PC-3 (cell line): Measurements from ENCODE around the gene PLXNC1.

Experiments
- CTCF ChIP-seq: fragments of 300-600 bp; sonication (generic); conservative IDR thresholded peaks from 2 replicates; pipeline ENCODE4 v1.5.1; 2017; ENCODE audit warnings: antibody characterized with exemption, low read depth, mild to moderate bottlenecking, low read length
- EZH2 ChIP-seq: fragments of 300-600 bp; sonication (generic); IDR thresholded peaks from one replicate; pipeline ENCODE4 v1.6.1; 2017; ENCODE audit warnings: antibody characterized with exemption, mild to moderate bottlenecking, low read length; ENCODE audit not compliant: unreplicated experiment

- TF ChIP-seq CTCF: no peak
- no peak for TF ChIP-seq EZH2
Observed at GRCh38 chr12:94209240-94209639, 60.9 kb downstream of the PLXNC1 start.
